Muscle of back (tissue), 13 donors: ENCODE results near the gene ITGA3. TPM values are rescaled to one million over a fixed set of nuclear protein-coding genes. Genes with fewer than 3 reads are reported as not detected.

Experiments
- DNase-seq, 3 donors: peaks; one replicate each; pipeline versions ENCODE4 v3.0.0 to v3.0.0-alpha.2; 2013
- long read RNA-seq, 9 donors: transcript quantifications; one replicate each; lab custom pipeline, GENCODE V29; 2026
- polyA plus RNA-seq, 10 donors: library from polyadenylated mRNA; unstranded; fragments of 120-200 nt; gene quantifications; one replicate each; pipeline ENCODE4 v1.2.1, GENCODE V29; 2013; ENCODE audit not compliant: insufficient read length in 10 of 10

The ITGA3 gene
- polyA plus RNA-seq = 10 to 100 TPM; 17.1 to 35.8 (median 23.9) TPM
- long read RNA-seq, donor 1, full-length matches to known transcripts = 3 of 3 reads
- long read RNA-seq, donor 1, partial matches to known transcripts = 0 of 3 reads
- long read RNA-seq, donor 1, other reads (novel, unspliced or antisense) = 0 of 3 reads
- long read RNA-seq, donor 2, partial matches to known transcripts = 3,392 of 3,479 reads
- long read RNA-seq, donor 2, other reads (novel, unspliced or antisense) = 86 of 3,479 reads
- long read RNA-seq, donor 3, partial matches to known transcripts = 67 of 67 reads
- long read RNA-seq, donor 3, other reads (novel, unspliced or antisense) = 0 of 67 reads
- long read RNA-seq, donor 4, partial matches to known transcripts = 0 of 3 reads
- long read RNA-seq, donor 4, other reads (novel, unspliced or antisense) = 0 of 3 reads
- long read RNA-seq, donor 5, partial matches to known transcripts = 0 of 1 reads
- long read RNA-seq, donor 5, other reads (novel, unspliced or antisense) = 0 of 1 reads
- long read RNA-seq, donor 6, partial matches to known transcripts = 20,923 of 21,264 reads
- long read RNA-seq, donor 6, other reads (novel, unspliced or antisense) = 338 of 21,264 reads
- long read RNA-seq, donor 7, partial matches to known transcripts = 0 of 4 reads
- long read RNA-seq, donor 7, other reads (novel, unspliced or antisense) = 0 of 4 reads
- long read RNA-seq, donor 8 = 0 reads
- long read RNA-seq, donor 9, partial matches to known transcripts = 0 of 1 reads
- long read RNA-seq, donor 9, other reads (novel, unspliced or antisense) = 0 of 1 reads

- DNase-seq = peak in 2 of 3 donors; percentile 62 to 82
Measured at GRCh38 chr17:50055426-50056216, at the start of gene ITGA3. TSS of gene ITGA3 (plus strand) at chr17:50056110. CDS start at chr17:50056440, 330 bp downstream.

GRCh38 chr17:50009282-50009681, 46.6 kb upstream of the ITGA3 start:
- no peak for DNase-seq

GRCh38 chr17:50013079-50013478, 42.8 kb upstream of the ITGA3 start:
- DNase-seq = no peak

DNA sequence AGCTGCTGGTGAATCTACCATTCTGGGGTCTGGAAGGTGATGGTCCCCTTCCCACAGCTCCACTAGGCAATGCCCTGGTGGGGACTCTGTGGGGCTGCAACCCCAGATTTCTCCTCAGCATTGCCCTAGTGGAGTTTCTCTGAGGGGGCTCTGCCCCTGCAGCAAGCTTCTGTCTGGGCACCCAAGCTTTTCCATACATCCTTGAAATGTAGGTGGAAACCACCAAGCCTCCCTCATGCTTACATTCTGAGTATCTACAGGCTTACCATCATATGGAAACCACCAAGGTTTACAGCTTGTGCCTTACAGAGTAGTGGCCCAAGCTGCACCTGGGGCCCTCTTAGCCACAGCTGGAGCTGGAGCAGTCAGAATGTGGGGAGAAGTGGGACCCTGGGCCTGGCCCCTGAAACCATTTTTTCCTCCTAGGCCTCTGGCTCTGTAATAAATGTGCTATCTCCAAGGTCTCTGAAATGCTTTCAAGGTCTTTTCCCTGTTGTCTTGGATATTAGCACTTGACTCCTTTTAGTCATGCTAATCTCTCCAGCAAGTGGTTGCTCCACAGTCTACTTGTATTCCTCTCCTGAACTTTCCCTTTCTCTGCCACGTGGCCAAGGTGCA, 41.3 kb upstream of the ITGA3 start:
- DNase-seq = no peak

DNA sequence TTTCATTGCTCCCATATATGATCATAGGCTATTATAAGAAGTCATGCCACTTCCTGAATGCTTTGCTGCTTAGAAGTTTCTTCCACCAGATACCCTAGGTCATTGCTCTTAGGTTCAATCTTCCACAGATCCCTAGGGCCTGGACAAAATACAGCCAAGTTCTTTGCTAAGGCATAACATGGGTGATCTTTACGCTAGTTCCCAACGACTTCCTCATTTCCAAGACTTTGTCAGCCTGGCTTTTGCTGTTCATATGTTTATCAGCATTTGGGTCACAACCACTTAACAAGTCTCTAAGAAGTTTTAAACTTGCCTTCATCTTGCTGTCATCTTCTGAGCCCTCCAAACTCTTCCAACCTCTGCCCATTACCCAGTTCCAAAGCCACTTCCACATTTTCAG, 40.8 kb upstream of the ITGA3 start:
- DNase-seq = no peak

DNA sequence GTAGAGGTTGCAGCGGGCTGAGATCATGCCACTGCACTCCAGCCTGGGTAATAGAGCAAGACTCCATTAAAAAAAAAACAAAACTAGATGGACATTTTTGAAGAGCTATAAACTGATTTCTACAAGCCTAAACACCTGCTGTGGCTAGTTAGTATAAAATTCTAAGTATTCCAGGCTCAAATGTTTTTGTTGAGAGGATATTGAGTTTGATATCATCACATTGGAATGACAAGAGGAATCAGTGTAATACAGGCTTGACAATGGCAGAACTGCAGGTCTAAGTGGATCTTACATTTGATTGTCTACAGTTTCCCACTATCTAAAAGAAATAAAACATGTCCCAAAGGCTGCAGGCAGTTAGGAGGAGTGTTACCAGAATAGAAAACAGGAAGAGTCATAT, 37.0 kb upstream of the ITGA3 start:
- DNase-seq = no peak

GRCh38 chr17:50020841-50021599, 34.9 kb upstream of the ITGA3 start:
- DNase-seq = no peak

- no peak for DNase-seq
Measured at GRCh38 chr17:50021681-50022370, 34.1 kb upstream of the ITGA3 start.

- DNase-seq = peak in 1 of 3 donors; percentile 14
Measured at GRCh38 chr17:50022463-50023130, 33.3 kb upstream of the ITGA3 start.

GRCh38 chr17:50023520-50023919, 32.4 kb upstream of the ITGA3 start:
- DNase-seq = no peak

DNA sequence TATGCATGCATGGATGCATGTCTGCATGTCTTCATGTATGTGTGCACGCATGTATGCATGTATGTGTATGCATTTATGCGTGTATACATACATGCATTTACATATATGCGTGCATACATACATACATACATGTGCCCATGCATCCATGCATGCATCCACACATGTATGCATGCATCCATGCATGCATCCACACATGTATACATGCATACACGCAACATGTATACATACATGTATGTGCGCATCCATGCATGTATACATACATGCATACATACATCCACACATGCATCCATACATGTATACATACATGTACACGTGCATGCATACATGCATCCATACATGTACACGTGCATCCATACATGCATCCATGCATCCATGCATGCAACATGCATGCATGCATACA, 31.1 kb upstream of the ITGA3 start:
- DNase-seq = no peak

DNA sequence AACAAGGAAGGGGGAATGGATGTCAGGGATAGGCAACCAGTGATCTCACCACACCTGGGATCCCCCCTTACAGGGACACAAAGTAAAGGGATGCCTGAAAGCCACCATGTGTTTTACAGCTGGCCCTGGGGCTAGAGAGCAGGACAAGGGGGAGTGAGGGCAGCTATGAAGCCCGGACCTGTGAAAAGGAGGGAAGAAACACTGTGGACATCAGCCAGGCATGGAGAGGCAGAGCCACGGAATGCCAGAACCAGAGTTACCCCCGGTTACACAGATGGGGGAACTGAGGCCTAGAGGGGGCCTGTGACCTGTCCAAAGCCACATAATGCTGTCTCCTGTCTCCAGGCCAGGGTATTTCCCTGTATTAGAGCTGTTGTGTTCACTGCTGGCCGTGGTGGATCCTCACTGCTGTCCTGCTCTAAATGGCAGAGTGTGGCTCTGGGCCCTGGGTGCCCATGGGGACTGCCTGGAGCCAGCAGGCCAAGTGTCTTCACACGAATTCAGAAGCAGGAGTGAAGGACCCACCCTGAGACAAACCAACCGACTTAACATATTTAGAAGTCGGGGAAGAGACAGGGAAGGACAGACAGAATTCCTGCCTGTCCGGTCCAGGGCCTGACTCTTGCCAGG, 29.7 kb upstream of the ITGA3 start:
- no peak for DNase-seq

DNA sequence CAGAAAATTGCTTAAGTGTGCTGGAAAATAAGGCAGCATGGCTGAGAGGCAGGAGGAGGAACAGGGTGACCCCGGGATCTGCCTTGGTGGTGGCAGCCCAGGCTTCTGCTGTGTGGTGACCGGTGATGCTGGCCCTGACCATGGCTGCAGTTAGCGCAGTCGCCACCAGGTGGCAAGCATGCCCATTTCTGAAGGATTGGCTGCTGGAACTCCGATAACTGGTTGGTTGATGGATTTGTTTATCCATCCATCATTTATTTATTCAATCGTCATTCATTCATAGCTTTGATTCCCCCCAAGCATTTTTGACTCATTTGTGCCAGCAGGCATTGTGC, 29.1 kb upstream of the ITGA3 start:
- DNase-seq = peak; percentile 71 to 87 (median 81)

DNA sequence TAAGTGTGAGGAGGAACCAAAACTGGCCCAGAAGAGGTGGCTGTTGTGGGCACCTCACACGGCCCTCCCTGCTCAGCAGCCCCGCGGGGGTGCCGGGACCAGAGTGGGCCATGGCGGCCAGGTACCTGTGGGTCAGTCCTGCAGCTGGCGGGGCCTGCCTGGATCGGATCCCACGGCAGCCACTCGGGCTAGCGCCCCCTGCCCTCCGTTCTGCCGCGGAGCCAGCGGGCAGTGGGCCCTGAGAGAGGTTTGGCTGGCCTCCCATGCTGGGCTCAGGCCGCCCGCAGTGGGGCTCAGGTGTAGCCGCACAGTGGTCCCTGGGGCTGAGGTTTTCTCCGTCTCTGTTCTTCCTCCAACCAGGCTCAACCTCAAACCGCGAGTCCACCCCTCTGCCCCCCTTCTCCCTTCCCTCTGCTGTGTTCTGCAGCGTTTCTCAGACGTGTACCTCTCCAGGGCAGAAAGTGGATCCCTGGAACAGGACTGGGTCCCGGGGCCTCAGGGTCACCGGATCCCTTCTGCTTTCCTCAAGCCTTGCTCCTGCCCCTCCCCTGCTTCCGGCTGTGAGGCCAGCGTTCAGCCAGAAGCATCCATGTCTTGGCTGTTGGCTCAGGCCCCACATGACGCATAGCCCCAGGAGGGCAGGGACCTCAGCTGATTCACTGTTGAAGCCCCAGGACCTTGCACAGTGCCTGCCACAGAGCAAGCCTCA, 28.6 kb upstream of the ITGA3 start:
- DNase-seq = peak in 2 of 3 donors; percentile 51 to 83

DNA sequence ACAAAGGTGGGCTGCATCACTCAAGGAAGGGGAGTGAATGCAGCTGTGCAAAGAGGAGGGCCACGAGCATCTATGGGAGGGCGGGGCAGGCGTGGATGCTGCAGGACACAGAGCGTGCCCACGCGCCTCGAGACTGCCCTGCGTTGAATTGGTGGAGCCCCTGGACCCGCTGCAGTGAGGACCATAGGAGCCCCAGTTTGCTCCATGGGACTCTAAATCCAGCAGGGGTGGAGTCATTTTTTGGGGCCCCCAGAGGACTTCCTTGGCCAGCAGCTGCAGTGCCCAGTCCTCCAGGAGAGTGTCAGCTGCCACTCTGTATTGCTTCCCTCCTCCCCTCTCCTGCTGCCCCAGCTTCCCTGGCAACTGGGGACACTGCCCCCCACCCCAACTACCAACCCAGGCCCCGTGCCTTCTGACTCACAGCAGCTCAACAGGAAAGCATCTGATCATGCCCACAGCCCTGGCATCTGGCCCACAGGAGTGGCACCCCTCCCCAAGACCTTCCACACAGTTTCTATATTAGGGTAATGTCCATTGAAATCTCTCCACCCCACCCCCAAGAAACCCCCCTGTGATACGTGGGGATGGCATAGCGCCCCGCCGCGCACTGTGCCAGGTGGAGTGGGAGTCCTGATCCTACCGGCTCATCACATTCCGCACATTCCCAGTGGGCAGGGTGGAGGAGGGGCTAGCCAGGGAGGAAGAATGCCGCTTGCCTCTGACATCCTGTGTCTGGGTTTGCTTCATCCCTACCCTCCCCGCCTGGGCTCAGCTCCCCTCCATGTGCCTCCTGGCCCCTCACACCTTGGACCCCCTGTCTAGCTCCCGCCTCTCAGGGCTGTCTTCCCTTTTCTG, 27.8 kb upstream of the ITGA3 start:
- DNase-seq = peak in 1 of 3 donors; percentile 16

DNA sequence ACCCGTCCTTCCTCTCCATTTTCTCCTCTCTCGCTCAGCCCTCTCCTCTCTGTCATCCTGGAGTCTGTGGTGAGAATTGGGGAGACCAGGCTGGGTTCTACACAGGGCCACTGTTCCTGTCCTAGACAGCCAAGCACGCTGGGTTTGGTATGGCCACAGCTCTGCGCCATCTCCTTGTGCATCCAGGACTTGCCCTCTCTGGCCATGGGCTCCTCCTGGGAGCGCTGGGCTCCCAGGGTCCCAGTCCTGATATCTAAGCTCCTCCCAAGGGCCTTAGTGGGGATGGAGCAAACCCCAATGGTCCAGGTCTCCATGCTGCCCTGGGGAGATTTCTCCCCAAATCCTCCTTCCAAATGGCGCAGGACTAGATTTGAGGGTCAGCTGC, 27.2 kb upstream of the ITGA3 start:
- no peak for DNase-seq

GRCh38 chr17:50029185-50029584, 26.7 kb upstream of the ITGA3 start:
- no peak for DNase-seq

GRCh38 chr17:50033316-50033715, 22.6 kb upstream of the ITGA3 start:
- DNase-seq = no peak
